Activated CD8-positive, alpha-beta memory T cell treated with anti-CD3 and anti-CD28 coated beads for 4 hours (primary cell): Measurements from ENCODE around the gene AS3MT.
"Not testable (repeated sequence)": the region's sequence is repeated elsewhere in the genome, so short reads cannot be mapped to it uniquely, and the experiment has no call there.

Source experiments
- DNase-seq, 2 donors: peaks; one replicate each; pipeline ENCODE4 v3.0.0-alpha.2; 2020; ENCODE audit warnings: low read depth in 2 of 2

Gene AS3MT, protein sequence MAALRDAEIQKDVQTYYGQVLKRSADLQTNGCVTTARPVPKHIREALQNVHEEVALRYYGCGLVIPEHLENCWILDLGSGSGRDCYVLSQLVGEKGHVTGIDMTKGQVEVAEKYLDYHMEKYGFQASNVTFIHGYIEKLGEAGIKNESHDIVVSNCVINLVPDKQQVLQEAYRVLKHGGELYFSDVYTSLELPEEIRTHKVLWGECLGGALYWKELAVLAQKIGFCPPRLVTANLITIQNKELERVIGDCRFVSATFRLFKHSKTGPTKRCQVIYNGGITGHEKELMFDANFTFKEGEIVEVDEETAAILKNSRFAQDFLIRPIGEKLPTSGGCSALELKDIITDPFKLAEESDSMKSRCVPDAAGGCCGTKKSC

DNA sequence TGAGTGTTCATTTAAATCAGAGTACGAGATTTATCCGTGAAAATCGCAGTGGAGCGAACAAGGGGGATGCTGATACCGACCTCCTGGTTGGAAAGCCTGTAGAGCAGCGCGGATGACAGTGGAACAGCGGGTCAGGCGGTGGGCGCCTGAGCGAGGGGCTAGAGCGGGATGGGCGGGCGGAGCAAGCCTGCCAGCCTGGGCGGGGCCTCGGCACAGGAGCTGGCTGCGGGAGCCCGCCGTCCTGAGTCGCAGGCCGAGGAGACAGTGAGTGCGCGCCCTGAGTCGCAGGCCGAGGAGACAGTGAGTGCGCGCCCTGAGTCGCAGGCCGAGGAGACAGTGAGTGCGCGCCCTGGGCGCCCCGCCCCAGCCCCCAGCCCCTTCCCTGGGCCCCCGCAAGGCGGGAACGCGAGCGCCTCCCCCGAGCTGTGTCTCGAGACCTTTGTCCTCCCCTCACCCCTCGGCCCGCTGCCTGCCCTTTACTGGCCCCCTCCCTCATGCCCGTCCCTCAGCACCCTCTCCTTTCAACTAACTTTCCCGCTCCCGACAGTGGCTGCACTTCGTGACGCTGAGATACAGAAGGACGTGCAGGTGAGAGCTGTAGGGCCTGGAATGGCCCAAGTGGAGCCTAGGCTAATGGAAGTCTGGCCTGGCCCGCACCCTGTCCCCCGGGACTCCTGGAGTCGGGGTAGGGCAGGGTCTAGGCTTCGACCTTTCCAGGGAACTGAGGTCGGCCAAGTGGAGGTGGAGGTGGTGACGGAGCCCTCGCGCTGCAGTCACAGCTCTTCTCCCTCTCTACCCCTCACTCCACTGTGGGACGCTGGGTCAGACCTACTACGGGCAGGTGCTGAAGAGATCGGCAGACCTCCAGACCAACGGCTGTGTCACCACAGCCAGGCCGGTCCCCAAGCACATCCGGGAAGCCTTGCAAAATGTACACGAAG is at the start of gene AS3MT:
Gene AS3MT, plus strand, starts transcription at position 213 of the 941 bp plus-strand sequence. Its CDS starts 123 bp downstream, at position 336.
- no peak for DNase-seq

DNA sequence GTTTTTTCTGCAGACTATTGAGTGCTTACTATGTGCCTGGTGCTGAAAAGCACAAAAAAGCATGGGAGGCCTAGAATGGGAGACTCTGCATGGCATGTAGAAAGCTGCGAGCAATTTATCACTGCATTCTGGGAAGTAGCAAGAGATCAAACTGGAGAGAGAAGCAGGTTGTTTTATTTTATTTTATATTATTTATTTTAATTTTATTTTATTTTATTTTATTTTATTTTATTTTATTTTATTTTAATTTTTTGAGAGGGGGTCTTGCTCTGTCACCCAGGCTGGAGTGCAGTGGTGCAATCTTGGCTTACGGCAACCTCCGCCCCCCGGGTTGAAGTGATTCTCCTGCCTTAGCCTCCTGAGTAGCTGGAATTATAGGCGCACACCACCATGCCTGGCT is 49.3 kb upstream of the AS3MT start:
- not testable (repeated sequence) for DNase-seq

DNA sequence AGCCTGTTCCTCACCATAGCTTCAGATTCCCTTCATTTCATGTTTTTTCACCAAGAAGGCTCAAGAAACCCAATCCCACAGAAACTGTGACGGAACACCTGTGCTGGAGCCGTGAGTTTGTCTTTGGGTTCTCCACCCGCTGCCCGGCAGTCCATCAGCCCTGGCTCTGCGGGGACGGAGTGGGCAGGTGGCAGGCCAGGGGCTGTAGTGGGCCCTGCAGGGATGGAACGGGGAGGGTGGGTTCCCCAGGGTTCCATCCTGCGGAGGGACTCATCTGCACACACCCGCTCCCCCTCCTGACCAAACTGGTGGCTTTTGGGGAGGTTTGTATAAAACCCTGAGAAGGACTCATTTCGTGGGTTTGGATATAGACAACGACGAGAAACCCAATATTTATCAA is 47.0 kb upstream of the AS3MT start:
- DNase-seq, result no peak

DNA sequence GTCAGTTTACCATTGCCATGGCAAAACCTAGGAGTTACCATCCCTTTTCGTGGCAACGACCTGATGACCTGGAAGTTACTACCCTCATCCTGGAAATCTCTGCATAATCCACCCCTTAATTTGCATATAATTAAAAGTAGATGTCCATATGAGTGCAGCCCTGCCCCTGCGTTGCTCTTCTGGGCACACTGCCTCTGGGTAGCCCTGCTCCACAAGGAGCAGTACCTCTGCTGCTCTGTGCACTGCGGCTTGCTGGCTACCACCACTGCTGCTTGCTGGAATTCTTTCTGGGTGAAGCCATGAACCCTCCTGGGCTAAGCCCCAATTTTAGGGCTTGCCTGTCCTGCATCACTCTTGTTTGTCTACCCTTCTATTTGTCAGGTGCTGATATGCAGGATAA is 44.6 kb upstream of the AS3MT start:
- no peak for DNase-seq

DNA sequence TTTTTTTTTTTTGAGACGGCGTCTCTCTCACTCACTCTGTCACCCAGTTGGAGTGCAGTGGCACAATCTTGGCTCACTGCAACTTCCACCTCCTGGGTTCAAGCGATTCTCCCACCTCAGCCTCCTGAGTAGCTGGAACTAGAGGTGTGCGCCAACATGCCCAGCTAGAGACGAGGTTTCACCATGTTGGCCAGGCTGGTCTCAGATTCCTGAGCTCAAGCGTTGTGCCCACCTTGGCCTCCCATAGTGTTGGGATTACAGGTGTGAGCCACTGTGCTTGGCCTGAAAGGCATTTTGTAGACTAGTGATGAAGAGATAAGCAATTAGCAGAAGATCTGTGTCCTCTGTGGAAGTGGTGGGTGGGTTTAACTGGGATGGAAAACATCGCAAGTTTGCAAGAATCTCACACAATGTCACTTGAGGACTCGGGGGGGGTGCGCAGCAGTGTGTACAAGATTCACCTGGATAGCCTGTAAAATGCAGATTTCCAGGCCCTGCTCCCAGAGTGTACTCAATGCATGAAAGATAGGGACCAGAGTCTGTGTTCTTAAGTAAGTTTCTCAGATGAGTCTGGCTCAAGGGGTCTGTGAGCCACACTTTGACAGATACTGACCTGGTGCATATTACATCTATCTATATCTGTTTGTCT is 43.0 kb upstream of the AS3MT start:
- no peak for DNase-seq

DNA sequence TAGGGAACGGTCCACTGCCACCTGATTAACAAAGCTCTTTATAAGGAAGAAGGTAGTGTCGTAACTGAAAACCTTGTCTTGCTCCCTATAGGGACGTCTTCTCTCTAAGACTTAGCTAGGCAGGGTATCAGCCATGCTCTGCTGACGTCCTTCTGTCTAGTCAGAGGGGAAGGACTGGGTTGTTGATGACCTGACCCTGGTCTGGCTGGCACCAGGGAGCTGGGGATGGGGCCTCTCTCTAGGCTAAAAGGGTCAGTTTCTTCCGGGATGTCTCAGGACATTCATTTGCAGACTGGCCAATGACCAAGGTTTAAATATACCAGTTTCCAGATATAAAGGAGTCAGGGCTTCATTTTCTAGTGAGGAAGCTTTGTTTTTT is 41.7 kb upstream of the AS3MT start:
- no peak for DNase-seq

DNA sequence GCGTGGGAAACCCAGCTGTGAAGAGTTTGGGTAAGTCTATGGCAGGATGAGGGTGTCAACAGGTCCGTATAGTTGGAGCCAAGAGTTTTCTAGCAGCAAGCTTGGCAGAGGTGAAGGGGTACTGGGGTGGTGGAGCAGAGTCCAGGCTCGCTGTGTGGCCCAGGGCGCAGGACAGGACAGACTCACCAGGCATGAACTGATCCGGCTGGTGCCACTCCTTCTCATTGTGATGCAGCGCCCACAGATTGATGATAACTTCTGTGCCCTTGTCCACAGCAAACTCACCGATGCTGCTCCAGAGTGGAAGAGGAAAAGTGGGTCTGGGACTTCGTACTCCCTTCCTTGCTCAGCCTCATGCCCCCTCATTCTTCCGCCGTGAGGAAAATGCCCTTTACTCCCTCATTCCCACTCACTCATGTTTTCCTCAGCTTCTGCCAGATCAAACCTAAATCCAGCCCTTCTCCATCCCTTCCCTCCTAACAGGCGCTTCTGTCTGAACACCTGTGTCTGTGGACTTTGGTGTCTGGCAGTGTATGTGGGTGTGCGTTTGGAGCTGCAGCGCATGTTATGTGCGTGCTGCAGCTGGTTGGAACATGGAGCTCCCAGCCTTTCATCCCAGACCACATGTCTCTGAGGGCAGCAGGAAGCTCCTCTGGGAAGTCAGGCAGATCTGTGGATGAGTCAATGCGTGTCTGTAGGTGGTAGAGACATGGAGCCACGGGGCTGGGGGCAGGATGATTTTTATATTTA is 37.8 kb upstream of the AS3MT start:
- DNase-seq, result no peak

DNA sequence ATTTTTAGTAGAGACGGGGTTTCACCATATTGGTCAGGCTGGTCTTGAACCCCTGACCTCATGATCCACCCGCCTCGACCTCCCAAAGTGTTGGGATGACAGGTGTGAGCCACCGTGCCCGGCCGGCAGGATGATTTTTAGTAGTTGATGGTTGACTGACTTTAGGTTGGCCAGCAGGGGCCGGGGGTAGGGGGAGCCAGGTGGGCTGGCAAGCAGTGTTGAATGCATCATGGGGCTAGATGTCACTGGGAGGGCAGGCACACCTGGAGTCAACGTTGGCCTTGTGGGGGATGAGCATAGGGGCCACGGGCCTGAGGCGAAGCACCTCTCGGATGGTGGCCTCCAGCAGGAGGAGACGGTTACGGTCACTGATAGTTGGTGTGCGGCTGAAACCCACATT is 37.0 kb upstream of the AS3MT start:
- DNase-seq, result no peak

DNA sequence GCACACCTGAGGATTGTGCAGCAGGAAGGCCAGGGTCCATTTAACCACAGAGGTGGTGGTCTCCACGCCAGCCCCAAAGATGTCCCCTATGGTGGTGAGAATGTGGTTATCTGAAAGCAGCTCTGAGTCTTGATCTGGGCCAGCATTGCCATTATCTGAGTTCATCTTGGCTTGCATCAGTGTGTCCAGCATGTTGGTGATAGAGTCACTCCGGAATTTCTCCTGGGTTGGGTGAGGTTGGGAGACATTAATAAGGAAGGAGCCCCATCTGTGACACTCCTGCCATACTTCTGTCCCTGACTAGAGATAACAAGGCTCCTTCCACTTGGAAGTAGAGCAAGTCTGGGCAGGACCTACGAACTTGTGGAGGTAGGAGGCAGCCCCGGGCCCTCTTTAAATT is 36.3 kb upstream of the AS3MT start:
- DNase-seq, result no peak

DNA sequence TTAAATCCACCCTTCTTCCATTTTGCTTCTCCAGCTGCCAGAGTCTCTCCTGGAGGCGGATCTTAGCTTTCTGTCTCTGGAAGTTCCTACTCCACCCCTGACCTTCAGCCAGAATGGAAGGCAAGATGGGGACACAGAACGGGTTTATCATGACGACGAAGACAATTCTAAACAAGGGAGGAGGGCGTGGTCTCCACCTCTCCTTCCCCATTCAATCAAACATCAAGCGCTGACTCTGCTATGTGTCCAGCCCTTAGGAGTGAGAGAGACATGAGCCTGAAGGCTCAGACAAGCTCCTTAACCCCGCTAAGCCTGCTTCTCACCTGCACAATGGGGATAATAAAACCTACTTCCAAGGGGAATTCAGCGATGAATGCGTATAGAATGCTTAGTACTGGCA is 35.1 kb upstream of the AS3MT start:
- no peak for DNase-seq

DNA sequence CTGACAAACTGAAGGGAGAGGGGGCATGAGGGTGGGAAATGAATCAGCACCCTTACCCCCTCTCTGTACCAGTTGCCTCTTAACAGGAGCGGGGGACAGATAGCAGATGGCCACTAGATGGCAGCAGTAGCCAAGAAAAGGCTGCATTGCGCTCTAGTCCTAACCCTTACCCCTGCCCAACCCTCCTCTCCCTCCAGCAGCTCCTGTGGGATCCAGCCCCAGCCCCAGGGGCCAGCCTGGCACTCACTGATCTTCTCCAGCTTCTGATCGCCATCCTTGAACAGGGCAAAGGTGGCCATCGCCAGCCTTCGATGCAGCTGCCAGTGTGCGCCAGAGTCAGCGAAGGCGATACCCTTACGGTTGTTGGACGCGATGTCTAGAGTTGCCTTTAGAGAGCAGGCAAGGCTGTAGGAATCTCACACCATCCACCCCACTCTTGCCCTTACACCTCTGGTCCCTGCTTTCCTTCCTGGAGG is 34.2 kb upstream of the AS3MT start:
- DNase-seq, result peak; percentile 39 to 55

DNA sequence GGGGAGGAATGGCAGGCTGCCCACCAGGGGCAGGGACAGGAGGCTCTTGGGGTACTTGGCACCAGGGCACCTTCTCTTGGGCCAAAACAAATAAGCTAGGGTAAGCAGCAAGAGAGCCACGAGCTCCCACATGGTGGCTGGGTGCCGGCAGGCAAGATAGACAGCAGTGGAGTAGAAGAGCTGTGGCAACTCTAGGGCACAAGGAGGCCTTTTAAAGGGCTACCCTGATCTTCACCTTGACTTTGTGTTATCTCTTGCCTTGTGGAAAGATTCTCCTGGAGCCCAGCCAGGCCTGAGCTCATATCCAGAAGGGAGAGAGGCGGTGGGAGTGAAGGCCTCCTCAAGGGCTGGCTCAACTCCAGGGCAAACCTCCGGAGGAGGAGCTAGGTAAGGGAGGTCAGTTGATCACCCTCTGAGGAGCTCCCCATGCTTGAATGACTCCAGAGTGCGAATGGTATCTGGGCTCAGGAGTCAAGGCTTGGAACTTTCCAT is 32.0 kb upstream of the AS3MT start, which contains the start of gene CYP17A1:
Gene CYP17A1, minus strand, starts transcription at position 184 of the 492 bp plus-strand sequence. Its CDS starts 52 bp downstream, at position 132.
- DNase-seq, result no peak

DNA sequence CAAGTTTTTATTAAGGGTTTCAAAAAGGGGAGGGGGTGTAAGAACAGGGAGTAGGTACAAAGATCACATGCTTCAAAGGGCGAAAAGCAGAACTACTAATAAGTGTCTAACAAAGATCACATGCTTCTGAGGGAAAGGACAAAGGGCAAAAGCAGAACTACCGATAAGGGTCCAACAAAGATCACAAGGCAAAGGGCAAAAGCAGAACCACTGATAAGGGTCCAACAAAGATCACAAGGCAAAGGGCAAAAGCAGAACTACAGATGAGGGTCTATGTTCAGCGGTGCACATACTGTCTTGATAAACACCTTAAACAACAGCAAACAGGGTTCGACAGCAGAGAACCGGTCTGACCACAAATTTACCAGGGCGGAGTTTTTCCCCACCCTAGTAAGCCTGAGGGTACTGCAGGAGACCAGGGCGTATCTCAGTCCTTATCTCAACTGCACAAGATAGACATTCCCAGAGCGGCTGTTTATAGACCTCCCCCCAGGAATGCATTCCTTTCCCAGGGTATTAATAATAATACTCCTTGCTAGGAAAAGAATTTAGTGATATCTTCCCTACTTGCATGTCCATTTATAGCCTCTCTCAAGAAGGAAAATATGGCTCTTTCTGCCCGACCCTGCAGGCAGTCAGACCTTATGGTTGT is 30.9 kb upstream of the AS3MT start:
- not testable (repeated sequence) for DNase-seq

DNA sequence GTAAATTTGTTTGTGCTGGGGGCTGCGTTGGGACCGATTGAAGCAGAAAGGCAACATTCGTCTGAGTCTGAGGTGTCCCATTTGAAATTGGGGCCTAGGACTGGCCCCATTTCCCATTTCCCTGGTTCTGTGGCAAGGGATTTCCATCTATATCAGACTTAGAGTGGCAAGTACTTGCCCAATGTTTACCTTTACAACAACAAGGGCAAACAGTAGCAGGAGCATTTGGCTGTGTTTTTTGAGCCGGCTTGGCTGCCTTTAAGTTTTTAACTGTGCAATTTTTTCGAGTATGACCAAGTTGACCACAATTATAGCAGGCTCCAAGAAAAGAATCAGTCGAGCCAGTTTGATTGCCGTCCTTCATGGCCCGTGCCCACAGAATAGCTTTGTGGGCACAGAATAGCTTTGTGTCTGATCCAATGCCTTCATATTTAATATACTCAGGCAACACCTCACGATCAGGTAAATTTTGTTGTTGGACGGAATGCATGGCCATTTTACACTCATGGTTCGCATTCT is 27.4 kb upstream of the AS3MT start:
- no peak for DNase-seq

DNA sequence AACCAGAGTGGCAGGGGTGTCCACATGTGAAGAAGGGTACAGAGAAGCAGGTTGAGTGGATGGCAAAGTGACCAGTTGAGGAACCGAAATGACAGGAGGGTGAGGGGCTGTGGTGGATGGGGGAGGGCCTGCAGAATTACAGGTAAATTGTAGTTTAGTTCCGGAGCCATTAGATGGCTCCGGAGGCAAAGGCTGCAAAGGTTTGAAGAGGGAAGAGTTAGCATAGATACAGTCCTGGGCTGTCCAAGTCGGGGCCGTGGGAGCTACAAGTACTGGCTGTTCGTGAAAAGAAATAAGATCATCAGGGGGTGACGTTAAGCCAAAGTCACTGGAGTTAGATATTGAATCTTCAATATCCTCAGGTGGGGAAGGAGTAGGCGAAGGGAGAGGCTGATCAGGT is 26.1 kb upstream of the AS3MT start:
- not testable (repeated sequence) for DNase-seq

DNA sequence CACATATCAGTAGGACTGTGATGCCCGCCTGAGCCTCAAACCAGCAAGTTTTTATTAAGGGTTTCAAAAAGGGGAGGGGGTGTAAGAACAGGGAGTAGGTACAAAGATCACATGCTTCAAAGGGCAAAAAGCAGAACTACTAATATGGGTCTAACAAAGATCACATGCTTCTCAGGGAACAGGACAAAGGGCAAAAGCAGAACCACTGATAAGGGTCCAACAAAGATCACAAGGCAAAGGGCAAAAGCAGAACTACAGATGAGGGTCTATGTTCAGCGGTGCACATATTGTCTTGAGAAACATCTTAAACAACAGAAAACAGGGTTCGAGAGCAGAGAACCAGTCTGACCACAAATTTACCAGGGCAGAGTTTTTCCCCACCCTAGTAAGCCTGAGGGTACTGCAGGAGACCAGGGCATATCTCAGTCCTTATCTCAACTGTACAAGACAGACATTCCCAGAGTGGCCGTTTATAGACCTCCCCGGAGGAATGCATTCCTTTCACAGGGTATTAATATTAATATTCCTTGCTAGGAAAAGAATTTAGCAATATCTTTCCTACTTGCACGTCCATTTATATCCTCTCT is 25.0 kb upstream of the AS3MT start:
- not testable (repeated sequence) for DNase-seq

DNA sequence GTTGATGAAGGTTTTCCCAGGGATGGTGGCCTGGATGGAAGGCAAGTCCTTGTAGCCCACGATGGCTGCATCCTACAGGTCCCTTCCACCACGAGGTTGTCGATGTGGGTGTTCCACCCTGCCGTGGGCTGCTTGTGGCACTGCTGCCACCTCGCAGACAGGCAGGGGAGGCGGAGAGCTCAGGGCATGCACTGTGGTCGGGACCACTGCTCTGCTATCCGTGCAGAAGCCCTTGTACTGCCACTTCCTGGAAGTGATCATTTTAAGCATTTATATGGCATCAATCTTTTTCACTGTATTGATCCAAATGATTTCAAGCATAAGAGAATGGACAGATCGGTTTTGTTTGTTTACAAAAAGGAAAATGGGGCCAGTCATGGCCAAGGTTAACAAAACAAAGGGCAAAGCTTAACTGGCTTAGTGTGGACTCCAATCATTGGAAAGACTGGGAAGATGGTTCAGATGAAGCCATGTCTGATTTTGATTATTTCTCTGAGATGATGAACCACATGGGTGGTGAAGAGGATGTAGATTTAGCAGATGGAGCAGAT is 23.8 kb upstream of the AS3MT start:
- DNase-seq, result no peak

DNA sequence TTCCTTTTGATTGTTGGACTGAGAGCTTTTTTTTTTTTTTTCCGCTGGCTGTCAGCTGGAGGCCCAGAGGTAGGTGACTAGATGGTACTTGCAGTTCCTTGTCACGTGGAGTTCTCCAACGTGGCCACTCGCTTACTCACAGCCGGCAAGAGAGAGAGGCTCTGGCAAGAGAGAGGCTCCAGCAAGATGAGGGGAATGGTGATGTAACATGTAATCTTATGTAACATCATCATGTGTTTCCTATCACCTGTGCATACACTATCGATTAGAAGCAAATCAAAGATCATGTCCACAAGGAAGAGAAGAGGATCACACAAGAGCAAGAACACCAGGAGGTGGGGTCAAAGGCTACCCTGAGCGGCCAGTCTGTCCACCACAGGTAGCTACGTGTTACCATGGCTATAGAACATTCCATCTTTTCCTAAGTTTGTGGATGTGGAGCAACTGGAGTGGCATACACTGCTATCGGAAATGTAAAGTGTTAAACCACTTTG is 19.2 kb upstream of the AS3MT start:
- DNase-seq, result no peak

DNA sequence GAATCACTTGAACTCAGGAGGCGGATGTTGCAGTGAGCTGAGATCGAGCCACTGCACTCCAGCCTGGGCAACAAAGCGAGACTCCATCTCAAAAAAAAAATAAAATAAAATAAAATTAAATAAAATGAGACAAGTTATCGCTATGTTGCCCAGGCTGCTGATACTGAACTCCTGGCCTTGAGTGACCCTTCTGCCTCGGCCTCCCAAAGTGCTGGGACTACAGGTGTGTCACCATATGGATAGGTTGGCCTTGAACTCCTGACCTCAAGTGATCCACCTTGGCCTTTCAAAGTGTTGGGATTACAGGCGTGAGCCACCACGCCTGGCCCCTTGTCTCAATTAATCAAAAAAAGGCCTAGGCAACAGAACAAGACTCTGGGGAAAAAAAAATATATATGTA is 16.0 kb upstream of the AS3MT start:
- DNase-seq, result not testable (repeated sequence)
